HepG2 (cell line): ENCODE measurements around the gene P4HTM. TPM values are rescaled to one million over a fixed set of nuclear protein-coding genes. Genes with fewer than 3 reads are reported as not detected.

Experiments used
- ATF7-NPFF ChIP-seq: sonication (generic); formaldehyde crosslinking; IDR thresholded peaks from 2 replicates; pipeline ENCODE4 v1.8.1; 2023; ENCODE audit warnings: mild to moderate bottlenecking, low read depth, missing genetic modification reagents, moderate library complexity
- CHCHD3 ChIP-seq: sonication (generic); formaldehyde crosslinking; IDR thresholded peaks from 2 replicates; pipeline ENCODE4 v1.8.0; 2022; ENCODE audit warnings: mild to moderate bottlenecking, missing genetic modification reagents, moderate library complexity
- IRX3 ChIP-seq: sonication (generic); formaldehyde crosslinking; IDR thresholded peaks from 2 replicates; pipeline ENCODE4 v1.8.1; 2023; ENCODE audit warnings: mild to moderate bottlenecking, low read depth, missing genetic modification reagents, borderline replicate concordance
- PBX2 ChIP-seq: IDR thresholded peaks from 2 replicates; pipeline ENCODE4 v1.6.1; 2016; ENCODE audit warnings: control low read depth
- STAT6 ChIP-seq: sonication (generic); formaldehyde crosslinking; IDR thresholded peaks from 2 replicates; pipeline ENCODE4 v1.4.0; 2020; ENCODE audit warnings: missing genetic modification reagents, mild to moderate bottlenecking, borderline replicate concordance
- TBL1XR1 ChIP-seq: fragments of 150-350 bp; IDR thresholded peaks from 2 replicates; pipeline ENCODE4 v1.6.1; 2014; ENCODE audit warnings: borderline replicate concordance, low read length; ENCODE audit not compliant: partially characterized antibody
- TCF7L2 ChIP-seq: IDR thresholded peaks from 2 replicates; pipeline ENCODE4 v1.6.1; 2011; ENCODE audit warnings: mild to moderate bottlenecking, low read depth, low read length, moderate library complexity
- ZNF383 ChIP-seq: sonication (generic); formaldehyde crosslinking; IDR thresholded peaks from 2 replicates; pipeline ENCODE4 v1.4.0; 2020; ENCODE audit warnings: missing genetic modification reagents, mild to moderate bottlenecking, borderline replicate concordance
- ZNF609 ChIP-seq: sonication (generic); formaldehyde crosslinking; IDR thresholded peaks from 2 replicates; pipeline ENCODE4 v1.4.0; 2020; ENCODE audit warnings: mild to moderate bottlenecking, missing genetic modification reagents, borderline replicate concordance
- ZNF691 ChIP-seq: sonication (generic); formaldehyde crosslinking; IDR thresholded peaks from 2 replicates; pipeline ENCODE4 v1.4.0; 2020; ENCODE audit warnings: missing genetic modification reagents, low read depth, mild to moderate bottlenecking, borderline replicate concordance
- ZNF781 ChIP-seq: sonication (generic); formaldehyde crosslinking; IDR thresholded peaks from 2 replicates; pipeline ENCODE4 v1.5.1; 2020; ENCODE audit warnings: borderline replicate concordance, mild to moderate bottlenecking, missing genetic modification reagents; ENCODE audit errors: not compliant biosample characterization
- polyA plus RNA-seq, 8 experiments: library from polyadenylated mRNA; depleted of rRNA in 3 of 8; stranded (reverse) in 7 of 8; unstranded in 1 of 8; fragments of >200 nt; fragmentation: Illumina TruSeq in 4 of 8; extraction: Trizol in 4 of 8; gene quantifications; 2 replicates each; pipeline versions ENCODE4 v1.2.1 to v1.2.3, GENCODE V29; 2011 to 2016; ENCODE audit warnings: low read depth in 4 of 8, missing spikeins in 1 of 8, mixed read lengths in 1 of 8; ENCODE audit not compliant: insufficient read depth in 1 of 8
- total RNA-seq, 5 experiments: library from RNA; depleted of rRNA; stranded (reverse); fragments of >200 nt; fragmentation: Illumina TruSeq; extraction: Trizol; gene quantifications; 2 replicates each; pipeline ENCODE4 v1.2.3, GENCODE V29; 2016; ENCODE audit warnings: low read depth in 1 of 5
- TF ChIP-seq, protein P1 (sequence below): sonication (generic); formaldehyde crosslinking; IDR thresholded peaks from 2 replicates; pipeline ENCODE4 v1.4.0; 2020; ENCODE audit warnings: missing genetic modification reagents

The P4HTM gene
- total and polyA plus RNA-seq, 2 of the 13 experiments (the other 11 are each of a cell fraction or from before 2014, with no cell fraction given): 0.01 TPM; not detected in 1

- TF ChIP-seq ZNF609 (CRISPR knock-in tag) (no peak), ZNF691 (CRISPR knock-in tag) (no peak), CHCHD3 (CRISPR knock-in tag) (0 out of 2 replicates have a peak, but pooled peaks have one; percentile 24), TCF7L2 (no peak), STAT6 (CRISPR knock-in tag) (no peak), IRX3 (CRISPR knock-in tag) (0 out of 2 replicates have a peak, but pooled peaks have one; percentile 48), TBL1XR1 (no peak), PBX2 (CRISPR knock-in tag) (no peak), ZNF781 (CRISPR knock-in tag) (no peak), ATF7-NPFF (CRISPR knock-in tag) (peak; percentile 11; the same call in 1 of the 2 replicates), ZNF383 (0 out of 2 replicates have a peak, but pooled peaks have one; percentile 9)
- TF ChIP-seq, protein P1, sequence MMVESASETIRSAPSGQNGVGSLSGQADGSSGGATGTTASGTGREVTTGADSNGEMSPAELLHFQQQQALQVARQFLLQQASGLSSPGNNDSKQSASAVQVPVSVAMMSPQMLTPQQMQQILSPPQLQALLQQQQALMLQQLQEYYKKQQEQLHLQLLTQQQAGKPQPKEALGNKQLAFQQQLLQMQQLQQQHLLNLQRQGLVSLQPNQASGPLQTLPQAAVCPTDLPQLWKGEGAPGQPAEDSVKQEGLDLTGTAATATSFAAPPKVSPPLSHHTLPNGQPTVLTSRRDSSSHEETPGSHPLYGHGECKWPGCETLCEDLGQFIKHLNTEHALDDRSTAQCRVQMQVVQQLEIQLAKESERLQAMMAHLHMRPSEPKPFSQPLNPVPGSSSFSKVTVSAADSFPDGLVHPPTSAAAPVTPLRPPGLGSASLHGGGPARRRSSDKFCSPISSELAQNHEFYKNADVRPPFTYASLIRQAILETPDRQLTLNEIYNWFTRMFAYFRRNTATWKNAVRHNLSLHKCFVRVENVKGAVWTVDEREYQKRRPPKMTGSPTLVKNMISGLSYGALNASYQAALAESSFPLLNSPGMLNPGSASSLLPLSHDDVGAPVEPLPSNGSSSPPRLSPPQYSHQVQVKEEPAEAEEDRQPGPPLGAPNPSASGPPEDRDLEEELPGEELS (CRISPR knock-in tag): no peak
Measured at GRCh38 chr3:49007771-49008528, 17.9 kb downstream of the P4HTM start (continued).
